A549 (cell line): ENCODE data around the gene CYP3A4.

Experiments
- BHLHE40 ChIP-seq: IDR thresholded peaks from 2 replicates; pipeline ENCODE4 v1.6.1; 2012; ENCODE audit warnings: low read depth, low read length, inconsistent platforms
- CEBPB ChIP-seq, 2 experiments: fragments of >200 bp in 1 of 2; sonication (Bioruptor Twin) in 1 of 2; formaldehyde crosslinking in 1 of 2; IDR thresholded peaks; 2 replicates each; pipeline ENCODE4 v1.6.1; 2012 to 2016
- EHMT2 ChIP-seq: fragments of 200-600 bp; sonication (generic); IDR thresholded peaks from 2 replicates; pipeline ENCODE4 v1.6.1; 2016; ENCODE audit warnings: antibody characterized with exemption, low read depth, mild to moderate bottlenecking, moderate library complexity
- FOSL2 ChIP-seq, 2 experiments: fragments of 450-650 bp in 1 of 2; fragments of >200 bp in 1 of 2; sonication (Bioruptor Twin) in 1 of 2; formaldehyde crosslinking; IDR thresholded peaks; 2 replicates each; pipeline versions ENCODE4 v1.5.0 to v1.6.1; 2016 to 2020; ENCODE audit warnings: mild to moderate bottlenecking in 1 of 2, moderate library complexity in 1 of 2
- JUN ChIP-seq, 2 experiments: fragments of >200 bp; sonication (Bioruptor Twin); formaldehyde crosslinking; IDR thresholded peaks; 2 replicates in 1 of 2; 3 replicates in 1 of 2; pipeline ENCODE4 v1.6.1; 2016 to 2017
- KDM5A ChIP-seq: fragments of 200-600 bp; sonication (generic); IDR thresholded peaks from 2 replicates; pipeline ENCODE4 v1.6.1; 2016; ENCODE audit warnings: antibody characterized with exemption, mild to moderate bottlenecking
- MAX ChIP-seq: IDR thresholded peaks from 2 replicates; pipeline ENCODE4 v1.6.1; 2012
- POLR2A ChIP-seq: IDR thresholded peaks from 2 replicates; pipeline ENCODE4 v1.6.1; 2012; ENCODE audit warnings: mild to moderate bottlenecking, low read length
- RAD21 ChIP-seq, 2 experiments: fragments of >200 bp in 1 of 2; sonication (Bioruptor Twin) in 1 of 2; formaldehyde crosslinking in 1 of 2; IDR thresholded peaks in 1 of 2; conservative IDR thresholded peaks in 1 of 2; 2 replicates in 1 of 2; 3 replicates in 1 of 2; pipeline ENCODE4 v1.6.1; 2012 to 2018; ENCODE audit warnings: inconsistent platforms in 1 of 2
- SMC3 ChIP-seq: fragments of >200 bp; sonication (Bioruptor Twin); formaldehyde crosslinking; IDR thresholded peaks from 3 replicates; pipeline ENCODE4 v1.6.1; 2018; ENCODE audit warnings: inconsistent platforms
- TF ChIP-seq, protein P1 (sequence below): fragments of >200 bp; sonication (Bioruptor Twin); formaldehyde crosslinking; IDR thresholded peaks from 3 replicates; pipeline ENCODE4 v1.6.1; 2016
- TF ChIP-seq, protein P2 (sequence below): fragments of >200 bp; sonication (Bioruptor Twin); formaldehyde crosslinking; IDR thresholded peaks from 3 replicates; pipeline ENCODE4 v1.5.1; 2016
- TF ChIP-seq, protein P3 (sequence below): fragments of 450-650 bp; IDR thresholded peaks from 2 replicates; pipeline ENCODE4 v1.6.1; 2014; ENCODE audit warnings: antibody characterized with exemption

DNA sequence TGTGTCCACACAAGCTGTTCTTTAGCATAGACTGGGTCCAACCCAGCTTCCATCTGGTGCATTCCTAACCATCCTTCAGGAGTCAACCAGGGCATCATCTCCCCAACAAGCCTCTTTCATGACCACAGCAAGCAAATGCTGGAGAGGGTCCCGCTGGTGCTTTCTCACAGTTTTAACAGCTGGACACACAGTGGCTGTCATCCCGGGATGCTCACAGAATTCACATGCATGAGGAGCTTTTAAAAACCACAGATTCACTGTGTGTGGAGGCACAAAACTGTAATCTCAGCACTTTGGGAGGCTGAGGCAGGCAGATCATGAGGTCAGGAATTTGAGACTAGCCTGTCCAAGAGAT lies 42.6 kb downstream of the CYP3A4 start:
- TF ChIP-seq, protein P1, sequence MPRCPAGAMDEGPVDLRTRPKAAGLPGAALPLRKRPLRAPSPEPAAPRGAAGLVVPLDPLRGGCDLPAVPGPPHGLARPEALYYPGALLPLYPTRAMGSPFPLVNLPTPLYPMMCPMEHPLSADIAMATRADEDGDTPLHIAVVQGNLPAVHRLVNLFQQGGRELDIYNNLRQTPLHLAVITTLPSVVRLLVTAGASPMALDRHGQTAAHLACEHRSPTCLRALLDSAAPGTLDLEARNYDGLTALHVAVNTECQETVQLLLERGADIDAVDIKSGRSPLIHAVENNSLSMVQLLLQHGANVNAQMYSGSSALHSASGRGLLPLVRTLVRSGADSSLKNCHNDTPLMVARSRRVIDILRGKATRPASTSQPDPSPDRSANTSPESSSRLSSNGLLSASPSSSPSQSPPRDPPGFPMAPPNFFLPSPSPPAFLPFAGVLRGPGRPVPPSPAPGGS = no peak
- TF ChIP-seq RAD21 (conservative IDR thresholded peaks at IDR 0.05 in 1 of 2, IDR thresholded peaks at IDR 0.05 in 1 of 2) = no peak
- no peak for TF ChIP-seq JUN (IDR thresholded peaks at IDR 0.05)
- TF ChIP-seq, protein P2, sequence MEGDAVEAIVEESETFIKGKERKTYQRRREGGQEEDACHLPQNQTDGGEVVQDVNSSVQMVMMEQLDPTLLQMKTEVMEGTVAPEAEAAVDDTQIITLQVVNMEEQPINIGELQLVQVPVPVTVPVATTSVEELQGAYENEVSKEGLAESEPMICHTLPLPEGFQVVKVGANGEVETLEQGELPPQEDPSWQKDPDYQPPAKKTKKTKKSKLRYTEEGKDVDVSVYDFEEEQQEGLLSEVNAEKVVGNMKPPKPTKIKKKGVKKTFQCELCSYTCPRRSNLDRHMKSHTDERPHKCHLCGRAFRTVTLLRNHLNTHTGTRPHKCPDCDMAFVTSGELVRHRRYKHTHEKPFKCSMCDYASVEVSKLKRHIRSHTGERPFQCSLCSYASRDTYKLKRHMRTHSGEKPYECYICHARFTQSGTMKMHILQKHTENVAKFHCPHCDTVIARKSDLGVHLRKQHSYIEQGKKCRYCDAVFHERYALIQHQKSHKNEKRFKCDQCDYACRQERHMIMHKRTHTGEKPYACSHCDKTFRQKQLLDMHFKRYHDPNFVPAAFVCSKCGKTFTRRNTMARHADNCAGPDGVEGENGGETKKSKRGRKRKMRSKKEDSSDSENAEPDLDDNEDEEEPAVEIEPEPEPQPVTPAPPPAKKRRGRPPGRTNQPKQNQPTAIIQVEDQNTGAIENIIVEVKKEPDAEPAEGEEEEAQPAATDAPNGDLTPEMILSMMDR = no peak
- TF ChIP-seq, protein P3, sequence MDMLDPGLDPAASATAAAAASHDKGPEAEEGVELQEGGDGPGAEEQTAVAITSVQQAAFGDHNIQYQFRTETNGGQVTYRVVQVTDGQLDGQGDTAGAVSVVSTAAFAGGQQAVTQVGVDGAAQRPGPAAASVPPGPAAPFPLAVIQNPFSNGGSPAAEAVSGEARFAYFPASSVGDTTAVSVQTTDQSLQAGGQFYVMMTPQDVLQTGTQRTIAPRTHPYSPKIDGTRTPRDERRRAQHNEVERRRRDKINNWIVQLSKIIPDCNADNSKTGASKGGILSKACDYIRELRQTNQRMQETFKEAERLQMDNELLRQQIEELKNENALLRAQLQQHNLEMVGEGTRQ = no peak
- no peak for TF ChIP-seq FOSL2 (IDR thresholded peaks at IDR 0.05)
- no peak for TF ChIP-seq FOSL2 (CRISPR knock-in tag; IDR thresholded peaks at IDR 0.05)
- TF ChIP-seq MAX = no peak
- TF ChIP-seq EHMT2 = no peak
- no peak for TF ChIP-seq KDM5A
- TF ChIP-seq POLR2A = no peak
- TF ChIP-seq SMC3 = no peak
- TF ChIP-seq CEBPB (IDR thresholded peaks at IDR 0.05) = no peak
- TF ChIP-seq BHLHE40 = no peak
